HUDEP-2 (cell line): ENCODE data around the gene MRTFA.
A peak's percentile ranks its signal among the peaks of the same experiment; 100 is the strongest.
"Not testable (repeated sequence)": the region's sequence is repeated elsewhere in the genome, so short reads cannot be mapped to it uniquely, and the experiment has no call there.

Source experiments
- DNase-seq, 76 experiments: peaks; one replicate each; lab custom pipeline; 2025; ENCODE audit not compliant: unreplicated experiment in 76 of 76; lab: John Stamatoyannopoulos, UW

Gene MRTFA

DNA sequence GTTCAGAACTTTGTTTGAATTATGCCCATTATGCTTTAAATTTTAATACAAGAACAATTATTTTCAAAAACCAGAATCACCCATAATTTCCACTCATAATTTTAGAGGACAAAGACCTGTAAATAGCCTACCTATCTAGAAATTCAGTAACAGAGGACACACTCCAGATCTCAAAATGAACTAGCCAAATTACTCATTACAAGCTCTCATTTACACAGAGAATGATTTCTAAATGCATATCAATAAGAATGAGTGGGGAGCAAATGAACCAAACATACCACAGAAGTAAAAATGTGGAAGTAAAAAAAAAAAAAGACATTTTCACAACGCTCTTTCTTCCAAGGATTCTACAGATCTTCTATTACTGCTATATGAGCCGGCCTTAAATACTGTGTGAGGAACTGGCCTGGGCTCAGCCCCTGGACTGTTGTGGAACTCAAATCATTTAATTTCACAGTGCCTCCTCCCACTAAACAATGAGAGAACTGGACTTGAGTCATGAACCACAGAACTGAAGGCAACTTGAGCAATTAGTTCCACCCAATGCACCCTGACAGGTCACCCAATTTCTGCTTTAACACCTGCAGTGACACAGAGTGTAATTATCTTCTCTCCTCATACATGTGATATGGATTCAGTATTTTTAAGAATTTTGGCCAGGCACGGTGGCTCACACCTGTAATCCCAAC lies 8.0 kb downstream of the MRTFA start:
- peak in 1 of 76 experiments; percentile 13 for DNase-seq

GRCh38 chr22:40627612-40628011 lies 8.9 kb downstream of the MRTFA start:
- no peak for DNase-seq

DNA sequence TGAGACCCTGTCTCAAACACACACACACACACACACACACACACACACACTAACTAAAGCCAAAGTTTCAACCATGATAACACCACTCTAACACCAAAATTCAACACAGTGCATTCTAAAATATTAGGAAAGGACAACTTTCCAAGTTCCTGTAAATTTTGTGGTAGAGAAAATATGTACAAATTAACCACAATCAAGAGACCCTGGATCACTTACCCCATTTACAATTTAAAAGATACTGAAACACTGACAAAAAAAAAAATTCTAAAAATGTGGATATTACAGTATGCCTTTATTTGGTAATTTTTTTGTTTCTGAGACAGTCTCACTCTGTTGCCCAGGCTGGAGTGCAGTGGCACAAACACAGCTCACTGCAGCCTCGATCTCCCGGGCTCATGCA lies 9.7 kb downstream of the MRTFA start:
- DNase-seq, result no peak

DNA sequence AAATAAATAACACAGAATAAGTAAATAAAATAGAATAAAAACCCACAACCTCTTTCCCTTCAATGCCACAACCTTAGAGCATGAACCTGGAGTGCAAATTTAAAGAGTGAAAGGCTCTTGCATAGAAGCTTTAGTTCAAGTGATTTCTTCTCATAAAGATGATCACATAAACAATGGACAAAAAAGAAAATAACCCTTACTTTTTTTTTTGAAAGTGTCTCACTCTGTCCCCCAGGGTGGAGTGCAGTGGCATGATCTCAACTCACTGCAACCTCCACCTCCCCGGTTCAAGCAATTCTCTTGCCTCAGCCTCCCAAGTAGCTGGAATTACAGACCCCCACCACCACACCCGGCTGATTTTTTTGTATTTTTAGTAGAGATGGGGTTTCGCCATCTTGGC lies 10.7 kb downstream of the MRTFA start:
- DNase-seq, result not testable (repeated sequence)

DNA sequence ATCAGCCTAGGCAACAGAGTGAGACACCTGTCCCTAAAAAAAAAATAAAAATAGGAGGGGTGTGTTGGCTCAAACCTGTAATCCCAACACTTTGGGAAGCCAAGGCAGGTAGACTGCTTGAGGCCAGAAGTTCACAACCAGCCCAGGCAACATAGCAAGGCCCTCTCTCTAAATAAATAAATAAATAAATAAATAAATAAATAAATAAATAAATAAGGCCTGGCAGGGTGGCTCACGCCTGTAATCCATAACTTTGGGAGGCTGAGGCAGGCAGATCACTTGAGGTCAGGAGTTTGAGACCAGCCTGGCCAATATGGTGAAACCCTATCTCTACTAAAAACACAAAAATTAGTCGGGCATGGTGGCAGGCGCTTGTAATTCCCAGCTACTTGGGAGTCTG lies 11.2 kb downstream of the MRTFA start:
- DNase-seq, result not testable (repeated sequence)

DNA sequence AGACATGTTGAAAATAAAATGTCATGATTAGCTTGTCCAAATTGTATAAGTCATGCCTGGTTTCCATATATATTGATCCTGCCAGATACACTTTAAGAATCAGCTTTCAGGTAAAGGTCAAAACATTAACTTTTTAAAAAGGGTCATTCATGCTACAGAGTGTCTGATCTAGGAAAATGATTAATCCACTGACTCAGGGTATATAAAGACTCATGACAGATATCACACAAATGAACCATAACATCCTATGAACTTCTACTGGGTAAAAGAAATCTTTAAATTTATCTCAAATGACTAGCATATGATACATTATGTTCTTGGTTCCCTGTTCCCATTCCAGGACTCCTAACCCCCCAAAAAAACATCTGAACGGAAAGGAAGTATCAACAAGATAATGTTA lies 11.7 kb downstream of the MRTFA start:
- no peak for DNase-seq

DNA sequence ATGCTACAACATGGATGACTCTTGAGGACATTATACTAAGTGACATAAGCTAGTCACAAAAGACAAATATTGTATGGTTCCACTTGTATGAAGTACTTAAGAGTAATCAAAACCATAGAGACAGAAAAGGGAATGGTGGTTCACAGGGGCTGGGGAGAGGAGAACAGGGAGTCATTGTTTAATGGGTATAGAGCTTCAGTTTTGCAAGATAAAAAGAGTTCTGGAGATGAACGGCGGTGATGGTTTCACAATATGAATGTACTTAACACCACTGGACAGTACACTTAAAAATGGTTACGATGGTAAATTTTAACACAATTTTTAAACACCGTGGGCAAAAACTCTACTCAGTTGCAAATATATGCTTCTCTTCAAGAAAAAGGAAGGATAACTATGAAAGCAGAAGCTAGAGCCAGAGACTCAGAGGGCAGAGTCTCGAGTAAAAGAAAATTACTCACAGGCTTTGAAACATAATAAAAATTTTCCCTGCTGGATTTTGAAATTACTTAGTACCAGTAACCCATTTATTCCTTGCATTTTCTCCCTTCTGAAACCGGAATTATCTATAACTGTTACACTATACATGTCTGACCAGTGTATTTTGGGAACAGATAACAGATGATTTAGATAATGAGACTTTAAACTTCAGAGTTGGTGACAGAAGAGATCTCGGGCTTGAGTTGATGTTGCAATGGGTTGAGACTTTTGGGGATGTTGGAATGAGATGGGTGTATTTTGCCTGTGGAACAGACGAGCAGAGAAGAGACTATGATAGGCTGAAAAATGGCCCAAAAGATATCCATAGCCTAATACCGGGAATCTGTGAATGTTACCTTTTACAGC lies 15.0 kb downstream of the MRTFA start:
- no peak for DNase-seq

DNA sequence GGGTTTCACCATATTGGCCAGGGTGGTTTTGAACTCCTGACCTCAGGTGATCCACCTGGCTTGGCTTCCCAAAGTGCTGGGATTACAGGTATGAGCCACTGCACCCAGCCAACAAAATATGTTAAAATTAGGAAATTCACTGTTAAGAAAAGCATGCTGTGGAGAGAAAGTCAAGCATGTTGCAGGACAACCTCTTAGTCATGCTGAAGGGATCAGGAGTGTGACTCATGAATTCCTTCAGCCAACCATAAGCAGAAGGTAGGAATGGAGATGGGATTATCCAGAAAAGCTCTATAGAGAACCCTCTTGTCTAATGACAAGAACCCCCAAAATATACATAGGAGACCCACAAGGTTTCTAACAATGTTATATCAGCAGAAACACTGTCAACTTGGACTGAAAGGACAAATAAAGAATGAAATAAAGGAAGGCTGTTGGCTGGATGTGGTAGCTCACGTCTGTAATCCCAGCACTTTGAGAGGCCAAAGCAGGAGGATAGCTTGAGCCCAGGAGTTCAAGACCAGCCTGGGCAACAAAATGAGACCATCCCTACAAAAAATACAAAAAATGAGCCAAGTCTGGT lies 16.0 kb downstream of the MRTFA start:
- DNase-seq, result no peak

DNA sequence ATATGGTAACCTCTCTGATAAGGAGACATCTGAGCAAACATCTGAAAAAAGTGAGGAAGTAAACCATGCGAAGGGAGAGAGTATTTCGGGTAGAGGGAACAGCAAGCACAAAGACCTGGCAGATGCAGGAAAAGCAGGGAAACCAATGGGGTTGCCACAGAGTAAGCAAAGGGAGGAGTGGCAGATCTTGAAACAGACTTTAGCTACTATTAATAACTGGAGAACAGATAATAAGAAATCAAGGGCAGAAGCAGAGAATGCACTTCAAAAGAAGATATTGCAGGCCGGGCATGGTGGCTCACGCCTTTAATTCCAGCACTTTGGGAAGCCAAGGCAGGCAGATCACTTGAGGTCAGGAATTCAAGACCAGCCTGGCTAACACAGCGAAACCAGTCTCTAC lies 18.1 kb downstream of the MRTFA start:
- DNase-seq, result no peak

DNA sequence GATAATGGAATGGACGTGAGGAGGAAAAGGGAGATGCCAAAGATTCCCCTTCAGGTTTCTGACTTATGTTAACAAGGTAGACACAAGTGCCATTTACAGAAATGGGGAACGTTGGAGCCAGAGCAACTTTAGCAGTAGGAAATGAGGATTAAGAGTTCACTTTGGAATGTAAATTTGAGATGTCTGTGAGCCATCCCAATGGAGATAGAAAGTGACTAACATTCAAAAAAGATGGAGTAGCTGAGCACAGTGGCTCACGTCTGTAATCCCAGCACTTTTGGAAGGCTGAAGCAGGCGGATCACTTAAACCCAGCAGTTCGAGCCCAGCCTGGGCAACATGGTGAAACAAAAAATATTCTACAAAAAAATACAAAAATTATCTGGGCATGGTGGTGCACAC lies 19.9 kb downstream of the MRTFA start:
- no peak for DNase-seq

DNA sequence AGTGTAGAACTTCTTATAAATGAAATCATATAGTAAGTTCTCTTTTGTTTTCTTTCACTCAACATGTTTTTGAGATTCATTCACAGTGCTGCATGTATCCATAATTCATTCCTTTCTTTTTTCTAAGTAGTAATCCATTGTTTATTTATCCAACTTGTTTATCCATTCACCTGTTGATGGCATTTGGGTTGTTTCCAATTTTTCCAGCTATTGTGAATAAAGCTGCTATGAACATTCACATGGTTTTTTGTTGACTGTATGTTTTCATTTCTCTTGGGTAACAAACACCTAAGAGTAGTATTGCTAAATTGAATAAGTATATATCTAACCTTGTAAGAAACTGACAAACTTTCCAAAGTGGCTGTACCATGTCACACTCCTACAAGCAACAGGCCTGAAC lies 23.5 kb downstream of the MRTFA start:
- DNase-seq, result no peak

DNA sequence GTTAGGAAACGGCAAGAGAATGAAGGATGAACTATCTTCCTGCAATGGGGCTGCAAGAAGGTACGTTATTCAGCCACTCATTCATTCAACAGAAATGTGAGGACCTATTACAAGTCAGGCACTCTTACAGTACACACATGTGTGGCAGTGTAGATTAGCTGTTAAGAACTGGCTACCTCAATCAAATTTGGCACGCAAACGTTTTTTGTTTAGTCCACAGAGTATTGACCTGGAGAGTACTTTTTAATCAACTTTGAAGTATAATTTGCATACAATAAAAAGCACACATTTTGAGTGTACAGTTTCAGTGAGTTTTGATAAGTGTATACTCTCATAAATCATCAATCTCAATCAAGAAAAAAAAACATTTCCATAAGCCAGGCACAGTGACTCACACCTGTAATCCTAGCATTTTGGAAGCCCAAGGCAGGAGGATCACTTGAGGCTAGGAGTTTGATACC lies 24.2 kb downstream of the MRTFA start:
- DNase-seq, result peak in 31 of 76 experiments; percentile 6 to 75 (median 44)

GRCh38 chr22:40611606-40612005 lies 24.9 kb downstream of the MRTFA start:
- no peak for DNase-seq

DNA sequence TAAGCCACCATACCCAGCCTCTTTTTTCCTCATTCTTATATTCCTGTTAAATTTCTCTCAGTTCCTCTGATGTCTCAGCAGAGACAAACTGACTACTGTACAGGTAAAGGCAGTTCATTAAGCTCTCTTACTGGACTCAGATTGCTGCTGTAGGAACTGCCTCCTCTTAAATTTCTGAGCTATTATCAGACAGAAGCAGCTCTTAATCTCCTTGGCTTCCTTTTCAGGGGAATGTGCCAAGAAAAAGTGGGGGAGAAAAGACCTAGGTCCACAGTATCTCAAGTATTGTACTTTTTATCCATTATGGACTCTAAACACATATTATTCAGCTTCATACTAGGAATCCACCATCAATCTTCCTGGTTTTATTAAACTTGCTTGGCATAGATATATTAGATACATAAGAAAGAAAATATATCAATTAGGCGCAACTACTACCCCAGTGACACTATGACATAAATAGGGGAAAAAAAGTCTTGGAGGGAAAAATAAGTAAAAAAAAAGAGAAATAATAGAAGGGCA lies 26.1 kb downstream of the MRTFA start:
- DNase-seq, result peak in 32 of 76 experiments; percentile 6 to 70 (median 34)

DNA sequence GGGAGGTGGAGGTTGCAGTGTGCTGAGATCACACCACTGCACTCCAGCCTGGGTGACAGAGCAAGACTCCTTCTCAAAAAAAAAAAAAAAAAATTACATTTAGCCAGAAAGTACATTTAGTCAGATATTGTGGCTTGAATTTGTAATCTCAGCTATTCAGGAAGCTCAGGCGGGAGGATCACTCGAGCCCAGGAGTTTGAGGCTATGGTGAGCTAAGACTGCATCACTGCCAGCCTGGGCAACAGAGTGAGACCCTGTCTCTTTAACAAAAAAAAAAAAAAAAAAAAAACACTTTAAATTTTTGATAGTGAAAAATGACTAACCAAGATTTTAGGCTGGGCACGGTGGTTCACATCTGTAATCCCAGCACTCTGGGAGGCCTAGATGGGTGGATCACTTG lies 27.3 kb downstream of the MRTFA start:
- no peak for DNase-seq

DNA sequence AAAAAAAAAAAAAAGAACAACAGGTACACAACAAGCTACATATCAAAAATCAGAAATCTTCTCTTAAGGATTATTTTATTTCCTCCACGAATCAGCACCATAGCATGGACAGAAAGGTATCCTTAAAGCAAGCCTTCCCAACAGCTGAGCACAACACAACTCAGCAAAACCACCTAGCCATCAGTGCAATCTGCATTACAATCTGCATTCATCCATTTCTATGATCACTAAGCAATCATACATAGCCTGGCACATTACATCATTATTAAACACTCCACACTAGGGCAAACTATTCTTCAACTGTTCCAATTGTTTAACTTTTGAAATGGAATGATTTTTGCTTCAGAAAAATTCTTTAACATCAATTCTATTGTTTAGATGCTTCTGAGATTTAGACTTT lies 29.0 kb downstream of the MRTFA start:
- no peak for DNase-seq

- DNase-seq, result no peak
These were observed 30.2 kb downstream of the MRTFA start for GRCh38 chr22:40606306-40606705.

- no peak for DNase-seq
These were observed 30.8 kb downstream of the MRTFA start for GRCh38 chr22:40605761-40606160.

DNA sequence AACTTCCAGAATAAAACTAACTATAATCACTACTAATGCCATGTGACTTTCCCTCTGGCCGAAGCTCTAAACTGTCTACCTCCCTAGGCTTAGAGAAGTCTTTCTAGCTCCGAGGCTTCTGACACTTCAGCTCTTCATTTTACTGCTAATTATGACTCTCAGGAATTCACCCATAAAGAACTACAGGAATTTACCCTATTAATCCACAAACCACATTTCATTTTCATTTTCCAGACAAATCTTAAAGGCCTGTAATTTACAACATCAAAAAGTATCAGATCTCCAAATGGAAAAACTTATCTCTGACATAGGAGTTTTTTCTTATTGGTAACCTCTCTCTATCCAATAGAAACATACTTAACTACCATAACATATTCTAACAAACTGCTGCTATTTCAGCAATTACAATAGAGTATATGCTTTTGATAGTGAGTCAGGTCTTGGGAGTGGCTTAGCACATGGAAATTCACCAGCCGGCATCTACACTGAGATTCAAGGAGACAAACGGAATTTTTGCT lies 33.4 kb downstream of the MRTFA start:
- no peak for DNase-seq

DNA sequence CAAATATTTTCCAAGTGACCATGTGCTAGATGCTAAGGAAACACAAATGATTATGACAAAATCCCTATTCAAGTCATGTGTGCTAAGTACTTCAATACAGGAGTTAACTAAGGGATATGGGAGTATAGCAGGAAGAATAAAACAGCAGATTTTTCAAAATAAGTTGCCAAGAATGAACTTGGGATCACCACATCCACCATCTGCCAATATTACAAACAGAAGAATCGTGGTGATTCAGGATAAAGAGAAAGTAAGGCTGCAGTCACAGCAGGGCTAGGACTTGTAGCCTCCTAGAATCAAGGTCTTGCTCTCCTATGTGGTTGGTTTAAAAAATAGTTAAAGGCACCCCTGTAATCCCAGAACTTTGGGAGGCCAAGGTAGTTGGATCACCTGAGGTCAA lies 34.3 kb downstream of the MRTFA start:
- DNase-seq, result no peak

DNA sequence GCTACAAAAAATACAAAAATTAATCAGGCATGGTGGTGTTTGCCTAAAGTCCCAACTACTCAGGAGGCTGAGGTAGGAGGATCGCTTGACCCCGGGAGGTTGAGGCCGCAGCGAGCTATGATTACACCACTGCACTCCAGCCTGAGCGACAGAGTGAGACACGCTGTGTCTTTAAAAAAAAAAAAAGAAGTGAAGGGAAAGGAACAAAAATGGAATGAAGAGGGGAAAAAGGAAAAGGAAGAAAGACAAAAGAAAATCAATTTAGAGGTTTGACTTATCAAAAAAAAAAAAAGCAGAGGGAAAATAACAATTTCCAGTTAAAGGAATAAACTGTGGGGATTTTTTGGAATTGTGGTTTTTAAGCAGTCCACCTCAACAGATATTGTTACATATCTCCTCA lies 36.8 kb downstream of the MRTFA start:
- no peak for DNase-seq
